Endothelial cell of umbilical vein (primary cell): ENCODE results near the gene EPS8L2. TPM values are rescaled to one million over a fixed set of nuclear protein-coding genes. Genes with fewer than 3 reads are reported as not detected.

ENCODE experiments used
- BruUV-seq: library from RNA; stranded (reverse); fragments of 400-500 nt; replicated peaks from 2 replicates; lab custom pipeline; 2021; lab: Mats Ljungman, UMichigan
- CTCF ChIA-PET: fragments of 300-600, 350-600 bp; sonication (Branson Sonifier 250); formaldehyde crosslinking; loops from one replicate; lab custom pipeline; 2021; ENCODE audit warnings: antibody characterized with exemption, inconsistent platforms; lab: Charles Lee
- POLR2A ChIA-PET: fragments of 300-600, 350-600 bp; sonication (Branson Sonifier 250); formaldehyde crosslinking; loops from one replicate; lab custom pipeline; 2021; ENCODE audit warnings: antibody characterized with exemption, inconsistent platforms; lab: Charles Lee
- DNase-seq: peaks from one replicate; pipeline ENCODE4 v3.0.0-alpha.2; 2011; ENCODE audit warnings: low read depth, low spot score
- FAIRE-seq: peaks from 2 replicates; lab custom pipeline; 2011; peaks lifted over from hg19 to GRCh38; lab: Jason Lieb, UNC
- H2AFZ ChIP-seq: 2 replicates; pipeline ENCODE4 v1.6.0; 2012; ENCODE audit warnings: low read depth, low read length, control low read depth, inconsistent platforms
- H3K27ac ChIP-seq: 2 replicates; pipeline ENCODE4 v1.5.1; 2011; ENCODE audit warnings: low read depth, mild to moderate bottlenecking, control low read depth, low read length, moderate library complexity; ENCODE audit not compliant: insufficient read depth
- H3K27me3 ChIP-seq, 2 experiments: 2 replicates each; pipeline versions ENCODE4 v1.6.0 to v1.6.1; 2011; ENCODE audit warnings: low read length in 2 of 2, mixed read lengths in 1 of 2; ENCODE audit not compliant: control insufficient read depth in 2 of 2, insufficient read depth in 2 of 2
- H3K36me3 ChIP-seq, 2 experiments: 2 replicates in 1 of 2; 3 replicates in 1 of 2; pipeline ENCODE4 v1.5.1; 2011; ENCODE audit warnings: low read length in 2 of 2, mild to moderate bottlenecking in 1 of 2, moderate library complexity in 1 of 2; ENCODE audit not compliant: control insufficient read depth in 2 of 2, insufficient read depth in 2 of 2; ENCODE audit errors: extremely low read depth in 1 of 2
- H3K4me1 ChIP-seq: 3 replicates; pipeline ENCODE4 v1.5.1; 2011; ENCODE audit warnings: mild to moderate bottlenecking, low read length; ENCODE audit not compliant: control insufficient read depth, insufficient read depth; ENCODE audit errors: extremely low read depth
- H3K4me2 ChIP-seq: 2 replicates; pipeline ENCODE4 v1.6.1; 2011; ENCODE audit warnings: low read length, control low read depth, mixed read lengths; ENCODE audit not compliant: insufficient read depth
- H3K4me3 ChIP-seq, 3 experiments: fragments of 200-600 bp in 1 of 3; sonication (generic), shearing (Covaris generic) in 1 of 3; replicated peaks in 1 of 3; 2 replicates each; pipeline ENCODE4 v1.5.1; 2011 to 2016; ENCODE audit warnings: control low read depth in 3 of 3, low read length in 3 of 3, mild to moderate bottlenecking in 2 of 3, inconsistent platforms in 1 of 3, low read depth in 1 of 3, moderate library complexity in 1 of 3; ENCODE audit not compliant: insufficient read depth in 1 of 3
- H3K79me2 ChIP-seq: 2 replicates; pipeline ENCODE4 v1.6.0; 2012; ENCODE audit warnings: low read length, inconsistent platforms; ENCODE audit not compliant: control insufficient read depth, insufficient read depth
- H3K9ac ChIP-seq: replicated peaks from 2 replicates; pipeline ENCODE3; 2011; ENCODE audit warnings: low read length, control low read depth; ENCODE audit not compliant: insufficient read depth; ENCODE audit errors: extremely low read depth
- H3K9me1 ChIP-seq: replicated peaks from 3 replicates; pipeline ENCODE4 v1.6.0; 2011; ENCODE audit warnings: mild to moderate bottlenecking, low read length; ENCODE audit not compliant: control insufficient read depth, insufficient read depth; ENCODE audit errors: extremely low read depth
- H3K9me3 ChIP-seq: replicated peaks from 2 replicates; pipeline ENCODE4 v1.5.1; 2012; ENCODE audit warnings: low read length, inconsistent platforms; ENCODE audit not compliant: control insufficient read depth, insufficient read depth
- H4K20me1 ChIP-seq: replicated peaks from 2 replicates; pipeline ENCODE3; 2011; ENCODE audit warnings: mild to moderate bottlenecking, low read length; ENCODE audit not compliant: control insufficient read depth, insufficient read depth; ENCODE audit errors: extremely low read depth
- CTCF ChIP-seq, 2 donors: IDR thresholded peaks; 1 replicate in 1 of 2; 2 replicates in 1 of 2; pipeline ENCODE4 v1.5.1; 2011; ENCODE audit warnings: low read length in 2 of 2, mild to moderate bottlenecking in 2 of 2, moderate library complexity in 2 of 2, control low read depth in 1 of 2, inconsistent platforms in 1 of 2, low read depth in 1 of 2; ENCODE audit not compliant: insufficient read depth in 1 of 2; ENCODE audit errors: extremely low read depth in 1 of 2
- EZH2 ChIP-seq: IDR thresholded peaks from 2 replicates; pipeline ENCODE4 v1.6.1; 2012; ENCODE audit warnings: borderline replicate concordance, low read depth, mild to moderate bottlenecking, moderate library complexity, low read length, inconsistent platforms; ENCODE audit not compliant: severe bottlenecking
- GATA2 ChIP-seq: IDR thresholded peaks from 2 replicates; pipeline ENCODE4 v1.7.0; 2011; ENCODE audit warnings: low read depth, mild to moderate bottlenecking, moderate library complexity, mixed read lengths, low read length; ENCODE audit not compliant: insufficient read length, insufficient read depth
- JUN ChIP-seq: IDR thresholded peaks from 2 replicates; pipeline ENCODE4 v1.6.1; 2011; ENCODE audit warnings: borderline replicate concordance, low read depth; ENCODE audit not compliant: insufficient read length, insufficient read depth
- MYC ChIP-seq: IDR thresholded peaks from one replicate; pipeline ENCODE4 v1.6.1; 2011; ENCODE audit warnings: mild to moderate bottlenecking, low read depth, low read length
- POLR2AphosphoS5 ChIP-seq: IDR thresholded peaks from 2 replicates; pipeline ENCODE4 v1.6.1; 2012; ENCODE audit warnings: low read depth, mild to moderate bottlenecking, control low read depth, low read length, moderate library complexity; ENCODE audit not compliant: insufficient read depth
- dilution Hi-C: fragments of 300-500 bp; cut with MboI; formaldehyde crosslinking; loops from one replicate; pipeline ENCODE4 v1.15.0; 2019; ENCODE audit warnings: low sequenced_read_pairs; ENCODE audit not compliant: extremely low pct_ligation_motif_present
- intact Hi-C: fragments of 100-400 bp; cut with micrococcal nuclease; formaldehyde crosslinking; loops from one replicate; pipeline ENCODE4 v1.10.0; 2022
- polyA plus RNA-seq, 4 experiments: library from polyadenylated mRNA; depleted of rRNA in 3 of 4; stranded (reverse) in 3 of 4; unstranded in 1 of 4; fragments of >200 nt; gene quantifications; 2 replicates each; pipeline versions ENCODE4 v1.2.1 to v1.2.3, GENCODE V29; 2011 to 2012; ENCODE audit warnings: missing spikeins in 1 of 4
- total RNA-seq: library from RNA; stranded (reverse); gene quantifications from 2 replicates; pipeline ENCODE4 v1.2.3, GENCODE V29; 2021
- TF ChIP-seq, protein P1 (sequence below): IDR thresholded peaks from 2 replicates; pipeline ENCODE4 v1.6.1; 2011; ENCODE audit not compliant: insufficient read depth, insufficient read length

The EPS8L2 gene
- total and polyA plus RNA-seq, 2 donors (not counting 3 experiments of a cell fraction or from before 2014, with no cell fraction given), result 5.2 to 12.5 TPM

DNA sequence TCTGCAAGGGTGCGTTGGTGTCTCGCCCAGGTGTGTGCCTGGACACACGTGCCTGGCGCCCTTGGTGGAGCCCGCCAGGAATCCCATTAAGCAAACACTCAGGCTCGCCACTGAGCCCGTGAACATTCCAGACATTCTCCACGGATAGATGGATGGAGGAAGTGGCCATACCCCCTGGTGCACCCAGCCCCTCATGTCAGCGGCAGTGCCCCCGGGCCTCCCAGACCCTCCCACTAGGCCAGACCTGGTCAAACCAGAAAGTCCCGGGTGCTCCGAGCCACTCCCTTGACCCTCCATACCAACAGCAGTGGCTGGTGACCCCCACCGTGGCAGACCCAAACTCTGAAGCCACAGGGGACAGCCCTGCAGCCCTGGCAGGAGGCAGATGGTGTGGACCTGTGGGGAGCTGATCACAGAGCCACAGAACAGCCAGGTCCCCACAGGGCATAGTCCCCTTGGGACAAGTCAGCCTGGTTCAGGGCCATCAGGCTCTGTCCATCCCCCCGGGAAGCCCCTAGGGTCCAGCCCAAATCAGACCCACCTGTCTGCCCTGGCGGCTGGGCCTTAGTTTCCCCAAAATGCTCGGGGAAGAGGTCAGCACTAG lies 1.9 kb downstream of the EPS8L2 start:
- H3K4me2 ChIP-seq, result no peak overlapping the region
- dilution Hi-C loops (no loop called here), intact Hi-C loops (no loop called here)
- H3K36me3 ChIP-seq, result no peaks in the 10 kb centered on the region
- H4K20me1 ChIP-seq, result no peaks in the 10 kb centered on the region
- ChIA-PET CTCF (no interaction called here), POLR2A (interaction anchor here (0.6 kb wide), 1 partner anchor 23 kb away, joined by 3 read pairs; no protein-coding TSS in a partner anchor)
- H3K4me3 ChIP-seq, result no peak overlapping the region
- no peak overlapping the region for H3K9ac ChIP-seq
- BruUV-seq, result no TSS peak
- H3K27me3 ChIP-seq, result no peaks in the 10 kb centered on the region
- no peaks in the 10 kb centered on the region for H3K79me2 ChIP-seq
- no peaks in the 10 kb centered on the region for H3K9me3 ChIP-seq
- FAIRE-seq (no peak), DNase-seq (no peak)
- H2AFZ ChIP-seq, result no peak overlapping the region
- H3K27ac ChIP-seq, result no peak overlapping the region
- no peaks in the 10 kb centered on the region for H3K9me1 ChIP-seq
- TF ChIP-seq POLR2AphosphoS5 (no peak), MYC (no peak), GATA2 (no peak), JUN (no peak), EZH2 (no peak), CTCF (IDR thresholded peaks at IDR 0.05; ENCODE audit: extremely low read depth in 1 of 2, insufficient read depth in 1 of 2, low read depth in 1 of 2, low read length in 2 of 2) (no peak)
- TF ChIP-seq, protein P1, sequence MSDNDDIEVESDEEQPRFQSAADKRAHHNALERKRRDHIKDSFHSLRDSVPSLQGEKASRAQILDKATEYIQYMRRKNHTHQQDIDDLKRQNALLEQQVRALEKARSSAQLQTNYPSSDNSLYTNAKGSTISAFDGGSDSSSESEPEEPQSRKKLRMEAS, result no peak
- peaks cover 5% of the 10 kb centered on the region for H3K4me1 ChIP-seq
